Activated T-cell treated with anti-CD3 and anti-CD28 coated beads, Interleukin-2, amount 50 U/mL, for 48 hours (primary cell): ENCODE results near the gene TSPAN2.
"Not testable (repeated sequence)": the region's sequence is repeated elsewhere in the genome, so short reads cannot be mapped to it uniquely, and the experiment has no call there.

Source experiments
- DNase-seq, 2 experiments: peaks; one replicate each; pipeline ENCODE4 v3.0.0-alpha.2; 2020

The TSPAN2 gene

DNA sequence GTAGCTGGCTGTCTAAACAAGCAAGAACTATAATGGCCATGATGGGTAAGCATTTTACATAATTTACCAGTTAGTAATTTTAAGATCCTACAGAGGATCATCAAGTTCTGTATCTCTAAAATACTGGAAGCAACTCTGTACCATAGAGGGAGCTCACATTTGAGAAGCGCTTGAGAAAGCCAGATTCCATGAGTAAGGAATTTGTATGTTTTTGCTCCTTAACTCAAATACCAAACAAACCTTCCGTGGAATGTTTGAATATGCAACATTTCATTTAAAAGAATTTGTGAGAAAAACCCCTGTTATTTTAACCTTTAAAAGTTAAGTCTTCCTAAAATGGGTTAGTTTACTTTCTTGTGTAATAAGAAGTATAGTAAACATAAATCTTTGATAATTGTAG is 57.7 kb downstream of the TSPAN2 start:
- no peak for DNase-seq

DNA sequence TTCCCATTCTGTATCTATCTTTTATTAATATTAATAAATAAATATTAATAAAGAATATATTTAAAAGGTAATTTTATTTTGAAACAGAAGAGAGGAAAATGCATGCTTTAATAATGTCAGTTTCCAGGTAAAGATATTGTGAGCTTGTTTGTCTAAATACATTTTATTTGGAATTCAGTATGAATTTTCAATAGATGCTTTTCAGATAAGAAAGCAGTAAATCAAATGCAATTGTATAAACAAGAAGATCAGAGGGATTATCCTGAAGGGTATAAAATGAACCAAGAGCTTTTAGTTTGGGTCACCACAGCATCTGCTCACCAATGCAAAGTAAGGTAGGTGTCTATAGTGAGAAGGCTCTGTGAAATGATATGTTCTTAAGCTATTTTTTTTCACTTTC is 59.8 kb downstream of the TSPAN2 start, which contains the start of gene TSHB:
TSHB (plus strand) TSS at position 301 of the 400 bp plus-strand sequence. CDS start 3,537 bp downstream, outside the sequence.
- DNase-seq = no peak

DNA sequence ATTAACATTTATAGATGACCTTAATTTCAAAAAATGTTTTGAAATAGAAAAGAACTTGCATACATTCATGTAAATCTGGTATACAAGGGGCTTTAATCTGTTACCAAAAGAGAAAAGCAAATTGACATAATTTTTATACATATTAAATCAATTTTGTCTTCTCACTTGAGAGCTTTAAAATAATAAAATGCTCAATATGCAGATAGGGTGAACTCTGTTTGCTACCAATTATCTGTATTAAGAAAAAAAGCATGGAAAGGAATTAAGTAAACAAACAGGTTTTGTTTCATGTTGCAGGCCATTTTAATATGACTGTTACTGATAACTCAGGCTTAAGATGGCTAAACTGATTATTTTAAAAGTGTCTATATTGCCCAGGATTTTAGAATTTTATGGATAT is 65.7 kb downstream of the TSPAN2 start:
- DNase-seq = no peak

DNA sequence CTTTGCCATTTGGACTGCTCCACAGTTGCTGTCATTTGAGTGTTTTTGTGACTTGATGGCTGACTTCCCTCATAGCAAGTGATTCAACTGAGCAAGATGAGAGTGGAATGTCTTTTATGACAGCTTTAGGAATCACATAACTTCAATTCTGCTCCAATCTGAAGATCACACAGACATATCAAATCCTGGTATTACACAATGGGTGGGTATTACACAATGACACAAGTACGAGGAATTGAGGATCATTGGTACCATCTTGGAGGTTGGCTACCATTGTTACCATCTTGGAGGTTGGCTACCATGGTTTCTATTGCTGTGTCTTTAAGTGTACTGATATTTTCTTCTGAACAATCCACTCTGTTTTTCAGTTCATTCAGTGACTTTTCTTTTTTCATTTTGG is 68.2 kb downstream of the TSPAN2 start:
- no peak for DNase-seq

DNA sequence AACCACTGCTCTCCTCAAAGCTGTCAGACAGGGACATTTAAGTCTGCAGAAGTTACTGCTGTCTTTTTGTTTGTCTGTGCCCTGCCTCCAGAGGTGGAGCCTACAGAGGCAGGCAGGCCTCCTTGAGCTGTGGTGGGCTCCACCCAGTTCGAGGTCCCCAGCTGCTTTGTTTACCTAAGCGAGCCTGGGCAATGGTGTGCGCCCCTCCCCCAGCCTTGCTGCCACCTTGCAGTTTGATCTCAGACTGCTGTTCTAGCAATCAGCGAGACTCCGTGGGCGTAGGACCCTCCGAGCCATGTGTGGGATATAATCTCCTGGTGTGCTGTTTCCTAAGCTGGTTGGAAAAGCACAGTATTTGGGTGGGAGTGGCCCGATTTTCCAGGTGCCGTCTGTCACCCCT is 69.8 kb downstream of the TSPAN2 start:
- DNase-seq = not testable (repeated sequence)

DNA sequence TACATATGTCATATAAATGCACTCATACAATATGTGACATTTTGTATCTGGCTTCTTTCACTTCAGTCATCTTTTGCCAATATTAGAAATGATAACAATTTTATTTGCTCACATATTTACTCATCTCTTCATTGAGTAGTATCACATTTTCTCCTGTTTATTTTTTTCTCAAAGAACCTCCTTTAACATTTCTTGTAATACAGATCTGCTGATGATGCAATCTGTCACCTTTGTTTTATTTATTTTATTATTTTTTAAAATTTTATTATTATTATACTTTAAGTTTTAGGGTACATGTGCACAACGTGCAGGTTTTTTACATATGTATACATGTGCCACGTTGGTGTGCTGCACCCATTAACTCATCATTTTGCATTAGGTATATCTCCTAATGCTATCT is 75.5 kb downstream of the TSPAN2 start:
- no peak for DNase-seq

DNA sequence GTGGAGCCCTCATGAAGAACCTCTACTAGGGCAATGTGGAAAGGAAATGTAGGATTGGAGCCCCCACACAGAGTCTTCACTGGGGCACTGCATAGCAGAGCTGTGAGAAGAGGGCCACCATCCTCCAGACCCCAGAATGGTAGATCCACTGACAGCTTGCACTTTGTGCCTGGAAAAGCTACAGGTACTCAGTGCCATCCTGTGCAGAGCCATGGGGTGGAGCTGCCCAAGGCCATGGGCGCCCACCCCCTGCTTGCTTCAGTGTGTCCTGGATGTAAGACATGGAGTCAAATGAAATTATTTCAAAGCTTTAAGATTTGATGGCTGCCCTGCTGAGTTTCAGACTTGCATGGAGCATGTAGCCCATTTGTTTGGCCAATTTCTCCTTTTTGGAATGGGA is 76.9 kb downstream of the TSPAN2 start:
- DNase-seq = no peak

DNA sequence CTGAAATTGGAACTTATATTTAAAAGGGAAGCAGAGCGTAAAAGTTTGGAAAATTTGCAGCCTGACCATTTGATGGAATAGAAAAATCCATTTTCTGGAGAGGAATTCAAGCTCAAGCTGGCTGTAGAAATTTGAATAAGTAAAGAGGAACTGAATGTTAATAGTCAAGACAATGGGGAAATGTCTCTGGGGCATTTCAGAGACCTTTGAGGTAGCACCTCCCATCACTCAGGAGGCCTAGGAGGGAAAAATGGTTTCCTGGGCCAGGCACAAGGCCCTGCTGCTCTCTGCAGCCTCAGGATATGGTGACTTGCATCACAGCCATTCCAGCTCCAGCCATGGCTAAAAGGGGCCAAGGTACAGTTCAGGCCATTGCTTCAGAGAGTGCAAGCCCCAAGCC is 77.3 kb downstream of the TSPAN2 start:
- no peak for DNase-seq

DNA sequence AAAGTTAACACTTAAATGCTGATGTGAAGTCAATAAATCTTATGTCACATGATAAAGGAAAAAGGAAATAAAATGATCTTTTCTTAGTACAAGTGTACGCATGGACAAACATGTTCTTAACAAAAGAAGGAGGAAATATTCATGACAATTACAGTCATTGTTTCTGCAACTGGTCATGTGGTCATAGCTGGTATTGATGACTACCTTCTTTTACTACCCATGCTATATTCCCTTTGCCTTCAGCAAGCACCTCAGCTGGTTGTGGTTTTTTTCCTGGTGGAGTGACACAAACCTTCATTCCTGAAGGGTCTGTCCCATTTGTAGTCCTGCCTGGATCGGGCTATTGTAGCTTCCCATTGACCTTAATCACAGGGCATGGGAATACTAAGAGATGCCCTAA is 83.1 kb downstream of the TSPAN2 start:
- no peak for DNase-seq
